Peyer's patch (tissue), 4 donors: ENCODE measurements around the gene REPIN1. TPM values are rescaled to one million over a fixed set of nuclear protein-coding genes. Genes with fewer than 3 reads are reported as not detected.

Source experiments
- DNase-seq, 3 donors: peaks; one replicate each; pipeline ENCODE4 v3.0.0-alpha.2; 2017 to 2019
- H3K27ac ChIP-seq, 4 donors: fragments of 200-600 bp; sonication (generic); one replicate each; pipeline ENCODE4 v1.5.1; 2016 to 2019
- H3K27me3 ChIP-seq, 2 donors: fragments of 200-600 bp; sonication (generic); one replicate each; pipeline ENCODE4 v1.5.1; 2019
- H3K36me3 ChIP-seq, 3 donors: fragments of 200-600 bp; sonication (generic); one replicate each; pipeline ENCODE4 v1.5.1; 2016 to 2019
- H3K4me1 ChIP-seq, 4 donors: fragments of 200-600 bp; sonication (generic); one replicate each; pipeline ENCODE4 v1.5.1; 2016 to 2019
- H3K4me3 ChIP-seq, 4 donors: fragments of 200-600 bp; sonication (generic); 1 replicate in 3 of 4; 2 replicates in 1 of 4; pipeline ENCODE4 v1.5.1; 2016 to 2019; ENCODE audit warnings: mild to moderate bottlenecking in 1 of 4
- H3K9me3 ChIP-seq, 4 donors: fragments of 200-600 bp; sonication (generic); one replicate each; pipeline ENCODE4 v1.5.1; 2016 to 2019; ENCODE audit warnings: mild to moderate bottlenecking in 1 of 4
- POLR2A ChIP-seq, 2 donors: fragments of 450-650 bp; IDR thresholded peaks; one replicate each; pipeline ENCODE4 v1.5.1; 2017; ENCODE audit warnings: antibody characterized with exemption in 2 of 2, mild to moderate bottlenecking in 2 of 2, moderate library complexity in 2 of 2
- total RNA-seq, 4 donors: library from RNA; depleted of rRNA; stranded (reverse); fragments of >200 nt; gene quantifications; one replicate each; pipeline ENCODE4 v1.1.0, GENCODE V29; 2016
- TF ChIP-seq, protein P1 (sequence below), 6 experiments: fragments of 450-650 bp in 4 of 6; fragments of 200-600 bp in 2 of 6; sonication (generic) in 1 of 6; IDR thresholded peaks; one replicate each; pipeline ENCODE4 v1.5.1; 2017 to 2019; ENCODE audit warnings: antibody characterized with exemption in 6 of 6, mild to moderate bottlenecking in 3 of 6, moderate library complexity in 1 of 6

REPIN1 gene
- total RNA-seq, 4 donors from 2014 or later = 138 to 209 (median 159) TPM

DNA sequence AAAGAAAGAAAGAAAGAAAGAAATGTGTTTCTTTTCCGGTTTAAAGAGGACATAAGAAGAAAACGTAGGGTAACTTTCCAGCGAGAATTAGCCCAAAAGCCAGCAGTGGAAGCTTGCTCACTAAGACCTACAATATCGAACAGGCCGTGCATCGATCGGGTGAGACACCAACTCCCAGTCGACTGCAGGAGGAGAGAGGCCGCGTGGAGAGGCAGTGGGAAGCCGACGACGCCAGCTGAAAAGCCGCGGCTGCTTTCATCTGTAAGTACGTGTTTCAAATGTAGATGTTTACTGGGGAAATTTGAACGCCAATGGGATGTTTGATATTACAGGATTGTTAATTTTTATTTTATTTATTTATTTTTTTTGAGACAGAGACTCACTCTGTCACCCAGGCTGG lies 53.2 kb downstream of the REPIN1 start:
- no peak for DNase-seq
- Histone ChIP-seq H3K4me1 (peaks cover 0 to 3% (median 0%) of the 10 kb centered on the region in 4 donors), H3K27me3 (no peaks in the 10 kb centered on the region), H3K4me3 (no peak overlapping the region), H3K27ac (no peak overlapping the region), H3K36me3 (no peaks in the 10 kb centered on the region), H3K9me3 (no peaks in the 10 kb centered on the region)
- TF ChIP-seq, protein P1, sequence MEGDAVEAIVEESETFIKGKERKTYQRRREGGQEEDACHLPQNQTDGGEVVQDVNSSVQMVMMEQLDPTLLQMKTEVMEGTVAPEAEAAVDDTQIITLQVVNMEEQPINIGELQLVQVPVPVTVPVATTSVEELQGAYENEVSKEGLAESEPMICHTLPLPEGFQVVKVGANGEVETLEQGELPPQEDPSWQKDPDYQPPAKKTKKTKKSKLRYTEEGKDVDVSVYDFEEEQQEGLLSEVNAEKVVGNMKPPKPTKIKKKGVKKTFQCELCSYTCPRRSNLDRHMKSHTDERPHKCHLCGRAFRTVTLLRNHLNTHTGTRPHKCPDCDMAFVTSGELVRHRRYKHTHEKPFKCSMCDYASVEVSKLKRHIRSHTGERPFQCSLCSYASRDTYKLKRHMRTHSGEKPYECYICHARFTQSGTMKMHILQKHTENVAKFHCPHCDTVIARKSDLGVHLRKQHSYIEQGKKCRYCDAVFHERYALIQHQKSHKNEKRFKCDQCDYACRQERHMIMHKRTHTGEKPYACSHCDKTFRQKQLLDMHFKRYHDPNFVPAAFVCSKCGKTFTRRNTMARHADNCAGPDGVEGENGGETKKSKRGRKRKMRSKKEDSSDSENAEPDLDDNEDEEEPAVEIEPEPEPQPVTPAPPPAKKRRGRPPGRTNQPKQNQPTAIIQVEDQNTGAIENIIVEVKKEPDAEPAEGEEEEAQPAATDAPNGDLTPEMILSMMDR (IDR thresholded peaks at IDR 0.05) = no peak
- no peak for TF ChIP-seq POLR2A (IDR thresholded peaks at IDR 0.05)

Other genes with a start within 250 kb of the REPIN1 start
- 10 to 100 TPM; 19.3 to 22.1 (median 20.0) TPM for gene LRRC61, start 45.5 kb upstream of the REPIN1 start, total RNA-seq
- gene ACTR3C, start 45.3 kb upstream of the REPIN1 start, total RNA-seq = 10 to 100 TPM; 34.5 to 70.4 (median 56.8) TPM
- 10 to 100 TPM; 21.5 to 99.9 (median 27.1) TPM for gene RARRES2, start 27.2 kb upstream of the REPIN1 start, total RNA-seq
- 1 to 10 TPM; 1.7 to 2.8 (median 2.5) TPM for gene ZNF775, start 10.5 kb downstream of the REPIN1 start, total RNA-seq
- 10 to 100 TPM in 1 of 4 donors, 1 to 10 TPM in 2, under 1 TPM in 1; 0.88 to 19.8 (median 5.2) TPM for gene GIMAP8, start 81.8 kb downstream of the REPIN1 start, total RNA-seq
- gene GIMAP7, start 146.1 kb downstream of the REPIN1 start, total RNA-seq = 10 to 100 TPM in 1 of 4 donors, 1 to 10 TPM in 3; 4.8 to 16.5 (median 8.5) TPM
- gene GIMAP4, start 198.6 kb downstream of the REPIN1 start, total RNA-seq = 10 to 100 TPM in 2 of 4 donors, 1 to 10 TPM in 2; 5.1 to 38.0 (median 14.6) TPM